GM21576 (cell line): ENCODE measurements around the gene CKMT1A.

Source experiments
- ATAC-seq: cut with Tn5 transposase; IDR thresholded peaks from one replicate; pipeline ENCODE4 v1.9.1; 2021; ENCODE audit warnings: mild to moderate bottlenecking, moderate library complexity; ENCODE audit not compliant: unreplicated experiment

CKMT1A gene

GRCh38 chr15:43746903-43747309, 53.2 kb downstream of the CKMT1A start:
- peak; percentile 24 for ATAC-seq

DNA sequence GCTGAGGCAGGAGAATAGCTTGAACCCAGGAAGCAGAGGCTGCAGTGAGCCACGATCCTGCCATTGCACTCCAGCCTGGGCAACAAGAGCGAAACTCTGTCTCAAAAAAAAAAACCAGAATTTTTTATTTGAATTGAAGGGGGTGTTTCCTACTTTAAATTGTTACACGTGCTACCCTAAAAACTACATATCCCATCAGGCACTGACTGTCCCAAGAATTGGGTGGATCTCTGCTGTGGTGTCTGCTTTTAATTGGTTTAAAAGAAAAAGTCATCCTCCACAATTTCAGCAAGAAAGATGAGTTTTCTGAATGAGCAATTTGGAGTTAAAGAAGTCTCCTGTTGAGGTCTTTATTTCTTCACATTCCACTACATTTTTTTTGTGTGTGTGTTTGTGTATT, 54.7 kb downstream of the CKMT1A start:
- no peak for ATAC-seq
